CD4-positive, alpha-beta T cell treated with Interleukin-1 beta for 1 hour (primary cell): Measurements from ENCODE around the gene UBE2D3.

ENCODE experiments used
- DNase-seq, 2 donors: peaks; one replicate each; pipeline ENCODE4 v3.0.0-alpha.2; 2020 to 2022

UBE2D3 gene

GRCh38 chr4:102787944-102788343 is 39.4 kb downstream of the UBE2D3 start:
- DNase-seq = no peak

DNA sequence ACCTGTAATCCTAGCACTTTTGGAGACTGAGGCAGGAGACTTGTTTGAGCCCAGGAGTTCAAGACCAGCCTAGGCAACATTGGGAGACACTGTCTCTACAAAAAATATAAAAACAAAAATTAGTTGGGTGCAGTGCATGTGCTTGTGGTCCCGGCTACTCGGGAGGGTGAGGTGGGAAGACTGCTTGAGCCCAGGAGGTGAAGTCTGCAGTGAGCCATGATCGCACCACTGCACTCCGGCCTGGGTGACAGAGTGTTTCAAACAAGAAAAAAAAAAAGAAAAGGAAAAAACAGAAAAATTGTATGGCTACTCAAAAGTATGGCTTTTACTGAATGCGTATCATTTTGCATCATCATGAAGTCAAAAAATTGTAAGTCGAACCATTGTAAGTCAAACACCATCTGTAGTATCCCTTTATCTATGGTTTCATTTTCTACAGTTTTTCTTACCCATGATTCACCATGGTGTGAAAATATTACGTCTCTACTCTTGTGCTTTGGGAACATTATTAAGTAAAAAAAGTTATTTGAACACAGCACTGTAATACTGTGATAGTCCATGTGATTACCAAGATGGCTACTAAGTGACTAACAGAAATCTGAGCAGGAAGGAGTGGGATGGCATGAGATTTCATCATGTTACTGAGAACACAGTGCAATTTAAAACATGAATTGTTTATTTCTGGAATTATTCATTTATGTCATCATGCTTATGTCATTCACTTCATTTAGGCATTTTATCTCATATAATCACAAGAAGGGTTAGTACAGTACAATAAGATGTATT is 40.1 kb downstream of the UBE2D3 start:
- no peak for DNase-seq

- no peak for DNase-seq
Observed at GRCh38 chr4:102786279-102786678, 41.1 kb downstream of the UBE2D3 start.

- no peak for DNase-seq
Observed at GRCh38 chr4:102783006-102783405, 44.3 kb downstream of the UBE2D3 start.

- no peak for DNase-seq
Observed at GRCh38 chr4:102781570-102781969, 45.8 kb downstream of the UBE2D3 start.

DNA sequence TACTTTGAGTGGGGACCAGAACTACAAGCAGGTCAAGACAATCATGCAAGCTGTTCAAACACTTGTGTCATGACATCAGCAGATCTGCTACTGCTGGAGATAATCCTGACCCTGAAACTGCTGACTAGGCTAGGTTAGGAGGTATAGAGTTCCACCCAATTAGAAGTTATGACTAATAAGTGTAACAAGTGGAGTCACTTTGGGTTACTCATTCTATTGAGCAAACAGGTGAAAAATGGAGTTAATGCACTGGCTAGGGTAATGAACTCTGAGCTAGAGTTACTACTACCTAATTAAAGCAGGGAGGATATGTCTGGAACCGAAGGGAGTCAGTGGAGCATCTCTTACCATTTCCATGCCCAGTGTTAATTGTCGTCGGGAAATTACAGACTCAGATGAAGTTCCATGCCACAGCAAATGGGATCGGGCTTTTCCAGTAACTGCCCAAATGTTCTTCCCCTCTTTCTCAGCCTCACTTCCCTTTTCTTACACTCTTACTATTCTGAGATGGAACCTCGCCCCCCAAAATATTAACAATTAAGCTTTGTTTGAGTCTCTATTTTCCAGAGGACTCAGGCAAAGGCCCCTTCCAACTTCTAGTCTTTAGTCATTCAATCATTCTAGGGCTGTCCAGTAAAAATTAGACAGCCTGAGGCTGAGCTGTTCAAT is 46.7 kb downstream of the UBE2D3 start:
- no peak for DNase-seq

GRCh38 chr4:102779204-102779603 is 48.1 kb downstream of the UBE2D3 start:
- DNase-seq = no peak

DNA sequence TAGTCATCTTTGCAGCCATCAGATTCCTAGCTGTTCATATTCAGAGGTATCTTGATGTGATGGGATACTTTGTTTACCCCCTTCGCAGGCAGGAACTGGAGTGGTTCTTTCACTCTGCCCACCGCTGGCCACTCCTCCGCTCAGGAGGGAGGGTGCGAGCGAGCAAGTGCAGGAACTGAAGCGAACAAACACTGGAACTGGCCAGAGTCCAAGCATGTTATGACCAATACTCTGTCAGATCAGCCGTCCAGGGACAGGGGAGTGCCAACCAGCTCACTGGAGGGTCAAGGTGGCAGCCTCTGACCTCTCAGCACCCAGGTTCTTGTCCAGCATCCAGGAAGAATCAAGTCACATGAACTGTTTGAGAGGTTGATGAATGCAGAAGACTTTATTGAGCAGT is 48.6 kb downstream of the UBE2D3 start:
- DNase-seq = no peak

- no peak for DNase-seq
Observed at GRCh38 chr4:102775805-102776204, 51.5 kb downstream of the UBE2D3 start.

DNA sequence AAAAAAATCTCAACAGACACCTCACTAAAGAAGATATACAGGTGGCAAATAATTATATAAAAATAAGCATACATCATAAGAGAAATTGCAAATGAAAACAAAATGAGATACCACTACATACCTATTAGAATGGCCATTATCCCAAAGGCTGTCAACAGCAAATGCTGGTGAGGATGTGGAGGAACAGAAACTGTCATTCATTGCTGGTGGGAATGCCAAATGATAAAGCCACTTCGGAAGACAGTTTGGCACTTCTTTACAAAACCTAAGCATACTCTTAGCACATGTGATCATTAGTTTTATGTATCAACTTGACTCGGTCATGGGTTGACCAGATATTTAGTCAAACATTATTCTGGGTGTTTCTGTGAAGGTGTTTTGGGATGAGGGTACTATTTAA is 53.1 kb downstream of the UBE2D3 start:
- no peak for DNase-seq

DNA sequence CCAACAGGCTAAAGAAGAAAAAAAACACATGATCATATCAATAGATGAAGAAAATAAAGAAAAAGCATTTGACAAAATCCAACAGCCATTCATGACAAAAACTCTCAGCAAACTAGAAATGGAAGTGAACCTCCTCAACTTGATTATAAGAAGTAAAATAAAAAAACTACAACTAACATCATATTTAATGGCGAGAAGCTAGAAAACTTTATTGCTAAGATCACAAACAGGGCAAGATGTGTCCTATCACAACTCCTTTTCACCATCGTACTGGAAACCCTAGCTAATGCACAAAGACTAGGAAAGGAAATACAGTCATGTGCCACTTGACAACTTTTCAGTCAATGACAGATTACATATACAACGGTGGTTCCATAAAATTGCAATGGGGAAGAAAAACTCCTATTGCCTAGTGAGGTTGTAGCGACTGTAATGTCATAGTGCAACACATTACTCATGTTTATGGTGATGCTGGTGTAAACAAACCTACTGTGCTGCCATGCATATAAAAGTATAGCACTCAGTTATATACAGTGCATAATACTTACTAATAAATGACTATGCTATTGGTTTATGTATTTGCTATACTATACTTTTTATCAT is 54.5 kb downstream of the UBE2D3 start:
- no peak for DNase-seq

GRCh38 chr4:102764901-102765300 is 62.5 kb downstream of the UBE2D3 start:
- no peak for DNase-seq

DNA sequence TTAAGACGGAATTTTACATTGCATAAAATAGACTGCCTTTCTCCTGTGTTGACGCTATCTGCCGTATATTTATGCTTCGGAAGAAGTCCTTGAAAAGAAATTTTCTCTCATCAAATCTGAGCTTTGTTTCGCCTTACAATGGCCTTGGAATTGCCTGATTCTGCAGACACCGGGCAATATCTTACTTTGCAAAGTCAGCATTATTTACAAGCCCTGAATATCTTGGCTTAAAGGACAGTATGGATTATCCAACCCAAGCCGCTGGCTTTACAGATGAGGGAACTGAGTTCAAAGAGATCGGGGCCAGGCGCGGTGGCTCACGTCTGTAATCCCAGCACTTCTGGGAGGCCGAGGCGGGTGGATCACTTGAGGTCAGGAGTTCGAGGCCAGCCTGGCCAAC is 65.4 kb downstream of the UBE2D3 start:
- no peak for DNase-seq

DNA sequence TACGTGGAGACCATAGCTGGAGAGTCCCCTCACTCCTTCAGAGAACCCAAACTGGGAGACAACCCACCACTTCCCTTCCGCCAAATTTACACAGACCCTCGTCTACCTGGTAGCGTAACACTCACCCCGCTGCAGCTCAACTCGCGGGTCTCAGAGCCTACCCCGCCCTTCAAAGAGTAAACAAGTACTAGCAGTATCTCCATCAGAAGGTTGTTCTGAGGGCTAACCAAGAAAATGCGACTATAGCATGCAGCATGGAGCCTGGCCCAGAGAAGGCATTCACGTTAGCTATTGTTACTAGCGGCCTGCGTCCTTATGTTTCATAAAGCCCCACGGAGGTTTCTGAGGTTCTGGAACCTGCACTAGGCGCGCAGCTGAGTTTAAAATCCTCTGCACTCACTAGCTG is 66.1 kb downstream of the UBE2D3 start:
- no peak for DNase-seq

DNA sequence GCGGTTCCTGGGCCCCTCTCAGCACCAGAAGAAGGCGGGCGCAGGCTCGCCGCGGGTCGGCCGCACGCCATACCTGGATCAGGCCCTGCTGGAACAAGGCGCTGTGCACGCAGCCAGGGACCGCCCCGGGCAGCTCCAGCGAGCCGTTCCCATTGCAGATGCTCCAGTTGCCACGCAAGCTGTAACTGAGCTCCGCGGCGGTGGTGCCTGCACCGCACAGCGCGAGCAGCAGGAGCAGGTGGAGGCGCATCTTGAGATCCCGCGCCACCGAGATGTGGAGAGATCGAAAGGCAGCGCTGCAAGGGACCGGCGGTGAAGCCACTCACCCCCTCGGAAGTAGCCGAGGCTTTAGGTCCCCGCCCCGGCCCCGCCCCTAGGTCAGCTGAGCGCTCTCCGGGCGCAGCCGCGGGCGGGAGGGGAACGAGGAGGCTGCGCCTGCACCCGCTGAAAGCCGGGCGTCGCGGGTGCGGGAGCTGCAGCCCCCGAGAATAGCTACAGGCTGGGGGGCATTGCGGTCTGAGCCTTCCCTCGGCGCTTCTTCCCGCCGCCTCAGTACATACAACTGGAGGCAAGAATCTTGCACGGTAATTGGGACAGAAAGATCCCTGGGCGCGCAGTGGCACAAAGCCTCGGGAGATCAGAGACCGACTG is 66.6 kb downstream of the UBE2D3 start, which contains the start of gene MANBA:
Gene MANBA (minus strand): TSS at position 324 of the 651 bp plus-strand sequence. CDS start 74 bp downstream, at position 250.
- peak; percentile 80 to 86 for DNase-seq

- peak; percentile 51 to 87 for DNase-seq
Observed at GRCh38 chr4:102759831-102760644, 67.3 kb downstream of the UBE2D3 start.

DNA sequence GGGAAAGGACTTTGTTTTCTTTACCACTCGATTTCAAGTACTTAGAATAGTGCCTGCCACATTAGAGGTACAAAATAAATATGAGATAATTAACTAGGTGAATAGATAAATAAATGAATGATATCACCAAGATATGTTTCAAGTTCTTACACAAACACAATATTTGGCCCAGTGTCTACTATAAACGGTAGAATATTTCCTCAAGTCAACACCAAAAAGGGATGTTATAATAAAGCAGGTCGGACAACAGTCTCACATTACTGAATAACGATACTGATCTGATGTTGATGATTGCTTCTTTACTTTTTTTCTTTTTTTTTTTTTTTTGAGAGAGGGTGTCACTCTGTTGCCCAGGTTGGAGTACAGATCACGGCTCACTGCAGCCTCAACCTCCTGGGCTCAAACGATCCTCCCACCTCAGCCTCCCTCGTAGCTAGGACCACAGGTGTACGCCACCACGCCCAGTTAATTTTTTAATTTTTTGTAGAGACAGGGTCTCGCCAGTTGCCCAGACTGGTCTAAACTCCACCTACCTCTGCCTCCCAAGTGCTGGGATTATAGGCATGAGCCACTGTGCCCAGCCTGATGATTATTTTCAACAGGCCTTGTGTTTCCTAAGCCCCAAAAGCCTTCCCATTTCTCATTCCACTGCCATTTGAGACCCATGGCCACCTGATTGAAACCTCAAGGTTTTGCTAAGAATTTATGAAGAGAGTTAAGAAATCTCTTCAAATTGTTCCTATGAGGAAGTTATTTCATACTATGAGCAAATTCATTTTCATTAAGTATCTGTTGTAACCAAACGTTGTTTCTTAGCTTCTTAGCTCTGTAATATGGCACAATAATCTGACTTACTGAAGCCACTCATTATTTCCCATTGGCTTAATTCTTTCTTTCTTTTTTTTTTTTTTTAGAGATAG is 68.8 kb downstream of the UBE2D3 start:
- DNase-seq = no peak

GRCh38 chr4:102757681-102758080 is 69.7 kb downstream of the UBE2D3 start:
- no peak for DNase-seq

- no peak for DNase-seq
Observed at GRCh38 chr4:102754044-102754443, 73.3 kb downstream of the UBE2D3 start.

GRCh38 chr4:102751941-102752340 is 75.4 kb downstream of the UBE2D3 start:
- DNase-seq = no peak
